GM19463 (cell line): ENCODE measurements around the gene IL20RA.

Experiments used
- ATAC-seq: cut with Tn5 transposase; IDR thresholded peaks from one replicate; pipeline ENCODE4 v1.9.1; 2021; ENCODE audit warnings: mild to moderate bottlenecking, moderate library complexity; ENCODE audit not compliant: unreplicated experiment

Gene IL20RA

GRCh38 chr6:137046871-137047412 is 2.2 kb upstream of the IL20RA start:
- ATAC-seq = no peak

GRCh38 chr6:137045222-137045789 is 541 bp upstream of the IL20RA start:
- no peak for ATAC-seq

- ATAC-seq = peak; percentile 27
Observed at GRCh38 chr6:137043710-137044365, 927 bp downstream of the IL20RA start.

GRCh38 chr6:137040393-137040792 is 4.4 kb downstream of the IL20RA start:
- no peak for ATAC-seq

- no peak for ATAC-seq
Observed at GRCh38 chr6:137039010-137039409, 5.8 kb downstream of the IL20RA start.

- ATAC-seq = no peak
Observed at GRCh38 chr6:137036566-137037300, 8.0 kb downstream of the IL20RA start.

- peak; percentile 99 for ATAC-seq
Observed at GRCh38 chr6:137033828-137034227, 10.9 kb downstream of the IL20RA start.

- ATAC-seq = no peak
Observed at GRCh38 chr6:137031122-137031521, 13.6 kb downstream of the IL20RA start.

- ATAC-seq = no peak
Observed at GRCh38 chr6:137028912-137029311, 15.9 kb downstream of the IL20RA start.

GRCh38 chr6:137025786-137026730 is 18.7 kb downstream of the IL20RA start:
- peak; percentile 51 for ATAC-seq

GRCh38 chr6:137024237-137024990 is 20.4 kb downstream of the IL20RA start:
- ATAC-seq = no peak

GRCh38 chr6:137020776-137021175 is 24.0 kb downstream of the IL20RA start:
- no peak for ATAC-seq

- ATAC-seq = no peak
Observed at GRCh38 chr6:137019476-137020272, 25.1 kb downstream of the IL20RA start.

- ATAC-seq = no peak
Observed at GRCh38 chr6:137017081-137017480, 27.7 kb downstream of the IL20RA start.

- no peak for ATAC-seq
Observed at GRCh38 chr6:137016356-137016755, 28.4 kb downstream of the IL20RA start.

GRCh38 chr6:137015943-137016342 is 28.8 kb downstream of the IL20RA start:
- ATAC-seq = no peak

GRCh38 chr6:137013738-137014602 is 30.8 kb downstream of the IL20RA start:
- ATAC-seq = no peak

GRCh38 chr6:137013031-137013430 is 31.7 kb downstream of the IL20RA start:
- ATAC-seq = no peak
